Neural progenitor cell (in vitro differentiated cells): ENCODE results near the gene SLC2A5. TPM values are rescaled to one million over a fixed set of nuclear protein-coding genes. Genes with fewer than 3 reads are reported as not detected.

ENCODE experiments used
- DNase-seq: peaks from one replicate; pipeline ENCODE4 v3.0.0-alpha.2; 2016; ENCODE audit warnings: low spot score
- H2AFZ ChIP-seq: fragments of 200-600 bp; sonication (generic); replicated peaks from 2 replicates; pipeline ENCODE4 v1.6.1; 2016; ENCODE audit warnings: antibody characterized with exemption
- H3F3A ChIP-seq: fragments of 200-600 bp; sonication (generic); 2 replicates; pipeline ENCODE4 v1.6.1; 2016; ENCODE audit warnings: antibody characterized with exemption, low read depth
- H3K27ac ChIP-seq: fragments of 200-600 bp; sonication (generic); 2 replicates; pipeline ENCODE4 v1.5.1; 2016; ENCODE audit warnings: mild to moderate bottlenecking
- H3K27me3 ChIP-seq: fragments of 200-600 bp; sonication (generic); 2 replicates; pipeline ENCODE4 v1.6.1; 2016; ENCODE audit warnings: mild to moderate bottlenecking, moderate library complexity
- H3K36me3 ChIP-seq: fragments of 200-600 bp; sonication (generic); 2 replicates; pipeline ENCODE4 v1.5.1; 2016
- H3K4me1 ChIP-seq: fragments of 200-600 bp; sonication (generic); 2 replicates; pipeline ENCODE4 v1.6.1; 2016; ENCODE audit warnings: mixed run types
- H3K4me2 ChIP-seq: fragments of 200-600 bp; sonication (generic); 2 replicates; pipeline ENCODE4 v1.6.1; 2016
- H3K4me3 ChIP-seq: fragments of 200-600 bp; sonication (generic); 2 replicates; pipeline ENCODE4 v1.5.1; 2016
- H3K79me2 ChIP-seq: fragments of 200-600 bp; sonication (generic); 2 replicates; pipeline ENCODE4 v1.6.1; 2016; ENCODE audit warnings: low read depth
- H3K9ac ChIP-seq: fragments of 200-600 bp; sonication (generic); 2 replicates; pipeline ENCODE4 v1.6.1; 2016
- H3K9me3 ChIP-seq: fragments of 200-600 bp; sonication (generic); 2 replicates; pipeline ENCODE4 v1.5.1; 2016; ENCODE audit warnings: low read depth
- H4K20me1 ChIP-seq: fragments of 200-600 bp; sonication (generic); 2 replicates; pipeline ENCODE4 v1.6.1; 2016; ENCODE audit warnings: low read depth
- H3K27ac Mint-ChIP-seq: 3 replicates; pipeline ENCODE4 v1.8.0; 2021; ENCODE audit warnings: mixed read lengths
- H3K27me3 Mint-ChIP-seq: 2 replicates; pipeline ENCODE4 v1.8.0; 2022; ENCODE audit warnings: low read depth, mild to moderate bottlenecking, inconsistent platforms, moderate library complexity, mixed read lengths; ENCODE audit not compliant: insufficient read depth
- H3K36me3 Mint-ChIP-seq: 3 replicates; pipeline ENCODE4 v1.8.0; 2021; ENCODE audit warnings: mixed read lengths
- H3K4me1 Mint-ChIP-seq: 3 replicates; pipeline ENCODE4 v1.8.0; 2021; ENCODE audit warnings: mixed read lengths
- H3K4me3 Mint-ChIP-seq: 3 replicates; pipeline ENCODE4 v1.8.0; 2021; ENCODE audit warnings: mild to moderate bottlenecking, moderate library complexity, mixed read lengths
- H3K9me3 Mint-ChIP-seq: 3 replicates; pipeline ENCODE4 v1.8.0; 2020; ENCODE audit warnings: mixed read lengths
- EZH2 ChIP-seq: fragments of 200-600 bp; sonication (generic); IDR thresholded peaks from 2 replicates; pipeline ENCODE4 v1.6.1; 2017; ENCODE audit warnings: antibody characterized with exemption, mild to moderate bottlenecking, moderate library complexity
- EZH2phosphoT487 ChIP-seq: fragments of 200-600 bp; sonication (generic); IDR thresholded peaks from 2 replicates; pipeline ENCODE4 v1.6.1; 2017; ENCODE audit warnings: antibody characterized with exemption
- total RNA-seq: library from RNA; depleted of rRNA; stranded (reverse); fragments of >200 nt; gene quantifications from 2 replicates; pipeline ENCODE4 v1.2.3, GENCODE V29; 2015; ENCODE audit warnings: low replicate concordance
- TF ChIP-seq, protein P1 (sequence below): fragments of 200-600 bp; sonication (generic); IDR thresholded peaks from 2 replicates; pipeline ENCODE4 v1.5.1; 2017; ENCODE audit warnings: antibody characterized with exemption, mild to moderate bottlenecking

Gene SLC2A5
- total RNA-seq, 1 donor from 2014 or later, result not detected

DNA sequence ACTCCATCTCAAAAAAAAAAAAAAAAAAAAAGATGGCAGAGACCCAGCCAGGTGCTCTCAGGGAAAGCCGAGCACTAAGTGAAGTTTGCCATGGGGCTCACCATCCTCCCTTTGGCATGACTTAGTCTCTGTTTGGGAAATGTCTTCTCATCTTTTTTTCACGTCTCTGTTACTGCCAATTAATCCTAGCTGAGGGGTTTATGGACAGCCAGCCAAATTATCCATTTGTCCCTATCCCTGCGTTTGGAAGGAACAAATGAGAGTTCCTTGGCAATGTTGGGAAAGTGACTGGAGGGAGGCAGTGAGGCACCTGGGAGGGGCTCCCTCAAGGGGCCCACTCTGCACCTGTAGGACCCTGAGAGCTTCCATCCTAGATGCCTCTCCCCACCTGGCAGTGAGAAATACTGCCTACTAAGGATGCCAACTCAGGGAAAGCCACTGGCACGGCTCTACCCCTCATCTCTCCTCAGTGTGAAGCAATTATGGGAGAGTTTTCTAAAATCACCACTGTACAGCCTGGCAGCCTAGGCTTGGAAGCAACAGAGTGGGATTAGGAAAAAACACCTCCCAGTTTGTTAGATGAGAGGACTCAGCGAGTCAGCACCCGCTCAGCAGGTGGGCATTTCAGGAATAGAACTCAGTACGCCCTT is 23.4 kb downstream of the SLC2A5 start:
- no peak overlapping the region for H3K4me3 Mint-ChIP-seq
- H3K9me3 Mint-ChIP-seq, result no peaks in the 10 kb centered on the region
- Histone ChIP-seq H3K27me3 (no peaks in the 10 kb centered on the region), H3K27ac (no peak overlapping the region), H2AFZ (no peak overlapping the region), H3K4me2 (no peak overlapping the region), H3K9me3 (no peaks in the 10 kb centered on the region), H3F3A (no peaks in the 10 kb centered on the region), H3K9ac (no peak overlapping the region), H3K4me3 (no peak overlapping the region), H3K4me1 (peaks cover 3% of the 10 kb centered on the region), H4K20me1 (no peaks in the 10 kb centered on the region), H3K36me3 (no peaks in the 10 kb centered on the region), H3K79me2 (no peaks in the 10 kb centered on the region)
- H3K36me3 Mint-ChIP-seq, result no peaks in the 10 kb centered on the region
- no peak for TF ChIP-seq EZH2phosphoT487
- no peak for TF ChIP-seq EZH2
- TF ChIP-seq, protein P1, sequence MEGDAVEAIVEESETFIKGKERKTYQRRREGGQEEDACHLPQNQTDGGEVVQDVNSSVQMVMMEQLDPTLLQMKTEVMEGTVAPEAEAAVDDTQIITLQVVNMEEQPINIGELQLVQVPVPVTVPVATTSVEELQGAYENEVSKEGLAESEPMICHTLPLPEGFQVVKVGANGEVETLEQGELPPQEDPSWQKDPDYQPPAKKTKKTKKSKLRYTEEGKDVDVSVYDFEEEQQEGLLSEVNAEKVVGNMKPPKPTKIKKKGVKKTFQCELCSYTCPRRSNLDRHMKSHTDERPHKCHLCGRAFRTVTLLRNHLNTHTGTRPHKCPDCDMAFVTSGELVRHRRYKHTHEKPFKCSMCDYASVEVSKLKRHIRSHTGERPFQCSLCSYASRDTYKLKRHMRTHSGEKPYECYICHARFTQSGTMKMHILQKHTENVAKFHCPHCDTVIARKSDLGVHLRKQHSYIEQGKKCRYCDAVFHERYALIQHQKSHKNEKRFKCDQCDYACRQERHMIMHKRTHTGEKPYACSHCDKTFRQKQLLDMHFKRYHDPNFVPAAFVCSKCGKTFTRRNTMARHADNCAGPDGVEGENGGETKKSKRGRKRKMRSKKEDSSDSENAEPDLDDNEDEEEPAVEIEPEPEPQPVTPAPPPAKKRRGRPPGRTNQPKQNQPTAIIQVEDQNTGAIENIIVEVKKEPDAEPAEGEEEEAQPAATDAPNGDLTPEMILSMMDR, result no peak
- H3K4me1 Mint-ChIP-seq, result no peaks in the 10 kb centered on the region
- no peak overlapping the region for H3K27ac Mint-ChIP-seq
- no peak for DNase-seq
- peaks cover 6% of the 10 kb centered on the region for H3K27me3 Mint-ChIP-seq

GRCh38 chr1:9044236-9044635 is 25.2 kb downstream of the SLC2A5 start:
- TF ChIP-seq EZH2 (no peak), EZH2phosphoT487 (no peak)
- TF ChIP-seq, protein P1, result no peak
- Histone ChIP-seq H3K4me1 (no peaks in the 10 kb centered on the region), H3K27ac (no peak overlapping the region), H4K20me1 (no peaks in the 10 kb centered on the region), H3K4me2 (no peak overlapping the region), H3K36me3 (no peaks in the 10 kb centered on the region), H2AFZ (no peak overlapping the region), H3K9ac (no peak overlapping the region), H3K27me3 (no peaks in the 10 kb centered on the region), H3K79me2 (no peaks in the 10 kb centered on the region), H3K9me3 (no peaks in the 10 kb centered on the region), H3K4me3 (no peak overlapping the region), H3F3A (no peaks in the 10 kb centered on the region)
- Mint-ChIP-seq H3K27me3 (peaks cover 4% of the 10 kb centered on the region), H3K4me1 (no peaks in the 10 kb centered on the region), H3K4me3 (no peak overlapping the region), H3K9me3 (no peaks in the 10 kb centered on the region), H3K27ac (no peak overlapping the region), H3K36me3 (no peaks in the 10 kb centered on the region)
- no peak for DNase-seq

- Mint-ChIP-seq H3K4me3 (no peak overlapping the region), H3K4me1 (no peaks in the 10 kb centered on the region)
Measured at GRCh38 chr1:9042272-9042671, 27.2 kb downstream of the SLC2A5 start.

More at GRCh38 chr1:9042272-9042671, 27.2 kb downstream of the SLC2A5 start:
- H3K36me3 ChIP-seq, result no peaks in the 10 kb centered on the region
- DNase-seq, result no peak
- no peak overlapping the region for H2AFZ ChIP-seq
- H3K4me2 ChIP-seq, result no peak overlapping the region
- no peak overlapping the region for H3K4me3 ChIP-seq
- H3K36me3 Mint-ChIP-seq, result no peaks in the 10 kb centered on the region
- H3K27ac Mint-ChIP-seq, result no peak overlapping the region
- no peaks in the 10 kb centered on the region for H3K9me3 Mint-ChIP-seq
- no peaks in the 10 kb centered on the region for H3K27me3 ChIP-seq
- no peaks in the 10 kb centered on the region for H3K79me2 ChIP-seq
- H3K27me3 Mint-ChIP-seq, result peaks cover 4% of the 10 kb centered on the region
- TF ChIP-seq EZH2phosphoT487 (no peak), EZH2 (no peak)
- TF ChIP-seq, protein P1, result no peak
- H4K20me1 ChIP-seq, result no peaks in the 10 kb centered on the region
- H3K4me1 ChIP-seq, result no peaks in the 10 kb centered on the region
- no peaks in the 10 kb centered on the region for H3K9me3 ChIP-seq
- no peak overlapping the region for H3K9ac ChIP-seq
- H3K27ac ChIP-seq, result no peak overlapping the region
- H3F3A ChIP-seq, result no peaks in the 10 kb centered on the region
